Mesenchymal stem cell (in vitro differentiated cells and primary cell): ENCODE measurements around the gene NCOR2.

Source experiments
- DNase-seq: peaks from one replicate; pipeline ENCODE4 v3.0.0-alpha.2; 2013
- H2AFZ ChIP-seq: one replicate; pipeline ENCODE4 v1.6.1; 2013; ENCODE audit warnings: low read depth, mild to moderate bottlenecking, control low read depth, inconsistent platforms, low read length, moderate library complexity
- H2AK5ac ChIP-seq: 2 replicates; pipeline ENCODE4 v1.6.1; 2013; ENCODE audit warnings: low read length, moderate library complexity, mild to moderate bottlenecking, inconsistent platforms; ENCODE audit not compliant: severe bottlenecking
- H2BK120ac ChIP-seq: one replicate; pipeline ENCODE4 v1.6.1; 2013; ENCODE audit warnings: low read depth, mild to moderate bottlenecking, inconsistent platforms, low read length, moderate library complexity
- H2BK12ac ChIP-seq, 2 experiments: one replicate each; pipeline ENCODE4 v1.6.1; 2013; ENCODE audit warnings: inconsistent platforms in 2 of 2, low read length in 2 of 2, mild to moderate bottlenecking in 2 of 2, moderate library complexity in 2 of 2, control low read depth in 1 of 2
- H2BK15ac ChIP-seq: one replicate; pipeline ENCODE4 v1.6.1; 2013; ENCODE audit warnings: mild to moderate bottlenecking, low read depth, inconsistent platforms; ENCODE audit not compliant: poor library complexity, severe bottlenecking
- H2BK5ac ChIP-seq: 2 replicates; pipeline ENCODE4 v1.6.1; 2013; ENCODE audit warnings: low read depth, mild to moderate bottlenecking, low read length, control low read depth, inconsistent platforms; ENCODE audit not compliant: poor library complexity, severe bottlenecking
- H3K14ac ChIP-seq, 2 experiments: one replicate each; pipeline ENCODE4 v1.6.1; 2013; ENCODE audit warnings: inconsistent platforms in 2 of 2, low read length in 2 of 2, control low read depth in 1 of 2, mild to moderate bottlenecking in 1 of 2, moderate library complexity in 1 of 2
- H3K18ac ChIP-seq, 2 experiments: one replicate each; pipeline ENCODE4 v1.6.1; 2013; ENCODE audit warnings: inconsistent platforms in 2 of 2, low read length in 2 of 2, control low read depth in 1 of 2, low read depth in 1 of 2, mild to moderate bottlenecking in 1 of 2
- H3K23ac ChIP-seq, 2 experiments: one replicate each; pipeline ENCODE4 v1.6.1; 2013; ENCODE audit warnings: inconsistent platforms in 2 of 2, low read length in 2 of 2, mild to moderate bottlenecking in 2 of 2, moderate library complexity in 2 of 2, control low read depth in 1 of 2
- H3K27ac ChIP-seq: 2 replicates; pipeline ENCODE4 v1.5.1; 2013; ENCODE audit warnings: mild to moderate bottlenecking, moderate library complexity, low read length, control low read depth, inconsistent platforms; ENCODE audit not compliant: poor library complexity, severe bottlenecking
- H3K27me3 ChIP-seq, 2 experiments: 2 replicates each; pipeline versions ENCODE4 v1.6.1 to v1.7.0; 2013; ENCODE audit warnings: low read length in 2 of 2, mild to moderate bottlenecking in 2 of 2, moderate library complexity in 2 of 2, control low read depth in 1 of 2, inconsistent platforms in 1 of 2; ENCODE audit not compliant: control insufficient read depth in 1 of 2, insufficient read depth in 1 of 2
- H3K36me3 ChIP-seq, 2 experiments: 2 replicates each; pipeline versions ENCODE4 v1.6.1 to v1.7.0; 2013; ENCODE audit warnings: low read length in 2 of 2, control low read depth in 1 of 2, inconsistent platforms in 1 of 2, low read depth in 1 of 2, mild to moderate bottlenecking in 1 of 2; ENCODE audit not compliant: insufficient read depth in 2 of 2, control insufficient read depth in 1 of 2
- H3K4ac ChIP-seq, 2 experiments: one replicate each; pipeline ENCODE4 v1.6.1; 2013; ENCODE audit warnings: inconsistent platforms in 2 of 2, low read length in 2 of 2, mild to moderate bottlenecking in 2 of 2, moderate library complexity in 2 of 2, control low read depth in 1 of 2, low read depth in 1 of 2
- H3K4me1 ChIP-seq: 2 replicates; pipeline ENCODE4 v1.6.1; 2013; ENCODE audit warnings: low read depth, low read length, control low read depth; ENCODE audit not compliant: control insufficient read depth, insufficient read depth
- H3K4me2 ChIP-seq: 2 replicates; pipeline ENCODE4 v1.6.1; 2013; ENCODE audit warnings: low read length, mild to moderate bottlenecking, inconsistent platforms; ENCODE audit not compliant: poor library complexity, severe bottlenecking
- H3K4me3 ChIP-seq, 2 experiments: 2 replicates each; pipeline versions ENCODE4 v1.5.1 to v1.7.0; 2013; ENCODE audit warnings: low read length in 2 of 2, mild to moderate bottlenecking in 2 of 2, control low read depth in 1 of 2, low read depth in 1 of 2; ENCODE audit not compliant: insufficient read depth in 1 of 2
- H3K79me1 ChIP-seq: replicated peaks from 2 replicates; pipeline ENCODE4 v1.6.1; 2013; ENCODE audit warnings: mild to moderate bottlenecking, control low read depth, low read length, inconsistent platforms; ENCODE audit not compliant: poor library complexity, severe bottlenecking
- H3K9ac ChIP-seq: 2 replicates; pipeline ENCODE4 v1.7.0; 2013; ENCODE audit warnings: mild to moderate bottlenecking, low read length, moderate library complexity
- H3K9me3 ChIP-seq: 2 replicates; pipeline ENCODE4 v1.7.0; 2013; ENCODE audit warnings: mild to moderate bottlenecking, low read length; ENCODE audit not compliant: control insufficient read depth
- H4K8ac ChIP-seq: one replicate; pipeline ENCODE4 v1.6.1; 2013; ENCODE audit warnings: inconsistent platforms, mild to moderate bottlenecking, low read length, moderate library complexity
- H4K91ac ChIP-seq: one replicate; pipeline ENCODE4 v1.6.1; 2013; ENCODE audit warnings: mild to moderate bottlenecking, low read length, inconsistent platforms
- WGBS: methylation state at CpG from one replicate; pipeline ENCODE4 v1.1.7; 2013; ENCODE audit warnings: mixed read lengths; 5-methylcytosine and 5-hydroxymethylcytosine counted together

NCOR2 gene

GRCh38 chr12:124607681-124608425 lies 40.4 kb upstream of the NCOR2 start:
- H3K14ac ChIP-seq: no peak overlapping the region
- no peak overlapping the region for H2BK120ac ChIP-seq
- H4K91ac ChIP-seq: peak overlapping the region; percentile 73
- H3K18ac ChIP-seq: no peak overlapping the region
- peak overlapping the region; percentile 12 for H4K8ac ChIP-seq
- H3K9me3 ChIP-seq: no peaks in the 10 kb centered on the region
- H3K27ac ChIP-seq: no peak overlapping the region
- no peak overlapping the region for H3K4me3 ChIP-seq
- H2BK12ac ChIP-seq: peak overlapping the region; percentile 3 to 66
- H3K4ac ChIP-seq: no peak overlapping the region
- H2BK15ac ChIP-seq: no peak overlapping the region
- no peak overlapping the region for H3K9ac ChIP-seq
- H3K27me3 ChIP-seq: peaks cover 3 to 24% of the 10 kb centered on the region in 2 experiments
- no peak overlapping the region for H2BK5ac ChIP-seq
- WGBS: 94% methylated on average over 18 of the region's 23 CpGs
- DNase-seq: no peak
- H3K4me2 ChIP-seq: no peak overlapping the region
- no peaks in the 10 kb centered on the region for H3K79me1 ChIP-seq
- no peak overlapping the region for H2AK5ac ChIP-seq
- peaks cover 18% of the 10 kb centered on the region for H3K4me1 ChIP-seq
- no peak overlapping the region for H3K23ac ChIP-seq
- no peak overlapping the region for H2AFZ ChIP-seq
- no peaks in the 10 kb centered on the region for H3K36me3 ChIP-seq

GRCh38 chr12:124605883-124606774 lies 38.7 kb upstream of the NCOR2 start:
- Histone ChIP-seq H2BK120ac (no peak overlapping the region), H3K27me3 (peaks cover 3 to 24% of the 10 kb centered on the region in 2 experiments), H3K4me1 (peaks cover 14% of the 10 kb centered on the region), H3K36me3 (no peaks in the 10 kb centered on the region), H3K4me3 (no peak overlapping the region), H3K79me1 (no peaks in the 10 kb centered on the region), H3K4me2 (no peak overlapping the region), H3K9ac (no peak overlapping the region), H3K9me3 (no peaks in the 10 kb centered on the region), H2BK15ac (no peak overlapping the region), H3K18ac (peak overlapping the region; percentile 42 to 53), H2AK5ac (peak overlapping the region; percentile 11), H3K14ac (no peak overlapping the region), H4K91ac (peak overlapping the region; percentile 54), H4K8ac (no peak overlapping the region), H3K4ac (no peak overlapping the region), H2AFZ (no peak overlapping the region), H3K27ac (no peak overlapping the region), H3K23ac (no peak overlapping the region), H2BK12ac (peak overlapping the region in 1 of 2 experiments; percentile 51), H2BK5ac (no peak overlapping the region)
- DNase-seq: no peak
- WGBS: 83% methylated on average over 22 of the region's 22 CpGs

- H2BK12ac ChIP-seq: peak overlapping the region; percentile 7 to 38
- H2AK5ac ChIP-seq: peak overlapping the region; percentile 33
- no peak overlapping the region for H2BK5ac ChIP-seq
- H3K4me2 ChIP-seq: no peak overlapping the region
- H3K4ac ChIP-seq: no peak overlapping the region
- DNase-seq: no peak
- H2BK15ac ChIP-seq: no peak overlapping the region
- H2AFZ ChIP-seq: no peak overlapping the region
- 80% methylated on average over 12 of the region's 13 CpGs for whole genome bisulfite sequencing
- peak overlapping the region in 1 of 2 experiments; percentile 64 for H3K18ac ChIP-seq
- no peak overlapping the region for H3K9ac ChIP-seq
- no peak overlapping the region for H2BK120ac ChIP-seq
- no peaks in the 10 kb centered on the region for H3K36me3 ChIP-seq
- H3K23ac ChIP-seq: no peak overlapping the region
- H4K8ac ChIP-seq: peak overlapping the region; percentile 35
- H3K4me1 ChIP-seq: peaks cover 14% of the 10 kb centered on the region
- no peak overlapping the region for H3K4me3 ChIP-seq
- H3K79me1 ChIP-seq: no peaks in the 10 kb centered on the region
- H3K27ac ChIP-seq: no peak overlapping the region
- H3K14ac ChIP-seq: no peak overlapping the region
- no peak overlapping the region for H4K91ac ChIP-seq
- no peaks in the 10 kb centered on the region for H3K9me3 ChIP-seq
- H3K27me3 ChIP-seq: peaks cover 3 to 23% of the 10 kb centered on the region in 2 experiments
These were observed 37.9 kb upstream of the NCOR2 start for GRCh38 chr12:124605150-124605882.
